ENCODE results near the gene ZNF407. TPM values are rescaled to one million over a fixed set of nuclear protein-coding genes. Genes with fewer than 3 reads are reported as not detected.

ZNF407 gene
- total and polyA plus RNA-seq, 2 of the 13 experiments (the other 11 are each of a cell fraction or from before 2014, with no cell fraction given) = 2.3 to 8.7 TPM

GRCh38 chr18:74630804-74631203 lies 33.1 kb downstream of the ZNF407 start:
- CTCF ChIA-PET (ENCODE audit: low intra/inter-chr PET ratio, low total read pairs) = no interaction called here
- ATAC-seq (no peak), FAIRE-seq (no peak), DNase-seq (ENCODE audit: low spot score) (no peak)
- POLR2A ChIA-PET = no interaction called here
- no peak overlapping the region for H3K27ac ChIP-seq (ENCODE audit: extremely low read length, insufficient read depth, low read length)
- WGBS (ENCODE audit: low lambda C conversion rate) = 96% methylated on average over 6 of the region's 6 CpGs
- no peaks in the 10 kb centered on the region for H3K9me3 ChIP-seq (ENCODE audit: low read length)
- in situ Hi-C loops (cut with HindIII; ENCODE audit: extremely low pct_ligation_motif_present, low pct_unique_long_range_greater_than_20kb) (no loop called here), intact Hi-C loops (cut with micrococcal nuclease; ENCODE audit: unreplicated experiment) (no loop called here)
- no peak overlapping the region for H3K4me3 ChIP-seq (replicated peaks in 1 of 3; ENCODE audit: insufficient read depth in 1 of 3, low read depth in 2 of 3, low read length in 3 of 3)
- H2AFZ ChIP-seq (ENCODE audit: low read length) = no peak overlapping the region
- no peaks in the 10 kb centered on the region for H3K27me3 ChIP-seq (ENCODE audit: control insufficient read depth in 1 of 2, insufficient read depth in 2 of 2, low read length in 2 of 2)
- peaks cover 8 to 12% of the 10 kb centered on the region in 2 experiments for H3K36me3 ChIP-seq (replicated peaks in 1 of 2; ENCODE audit: control insufficient read depth in 1 of 2, insufficient read depth in 2 of 2, low read length in 2 of 2)
- no peaks in the 10 kb centered on the region for H4K20me1 ChIP-seq (ENCODE audit: insufficient read depth, low read length)
- no TSS peak for BruUV-seq (replicated peaks)
- no peaks in the 10 kb centered on the region for H3K4me1 ChIP-seq (ENCODE audit: insufficient read depth, low read length)
- TF ChIP-seq ZNF775 (CRISPR knock-in tag; IDR thresholded peaks at IDR 0.05; ENCODE audit: borderline replicate concordance) (no peak), MAFK (conservative IDR thresholded peaks at IDR 0.05 in 1 of 2, IDR thresholded peaks at IDR 0.05 in 1 of 2; ENCODE audit: low read length in 2 of 2) (peak; percentile 3 to 61; a peak in 2 of 4 replicates)
- H3K4me2 ChIP-seq (ENCODE audit: low read depth, low read length) = no peak overlapping the region
- H3K9ac ChIP-seq (ENCODE audit: insufficient read depth, low read depth, low read length) = no peak overlapping the region
- H3K79me2 ChIP-seq (ENCODE audit: insufficient read depth, low read length) = peaks cover 2% of the 10 kb centered on the region

DNA sequence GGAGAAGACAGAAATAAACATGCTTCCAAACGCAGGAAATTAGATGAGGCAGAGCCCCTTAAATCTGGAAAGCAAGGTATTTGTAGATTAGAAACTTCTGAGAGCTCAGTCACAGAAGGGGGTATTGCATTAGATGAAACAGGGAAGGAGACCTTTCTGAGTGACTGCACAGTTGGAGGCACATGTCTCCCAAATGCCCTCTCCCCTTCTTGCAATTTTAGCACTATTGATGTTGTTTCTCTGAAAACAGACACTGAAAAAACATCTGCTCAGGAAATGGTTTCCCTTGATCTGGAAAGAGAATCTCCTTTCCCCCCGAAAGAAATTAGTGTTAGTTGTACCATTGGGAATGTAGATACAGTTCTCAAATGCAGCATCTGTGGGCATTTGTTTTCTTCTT lies 33.5 kb downstream of the ZNF407 start:
- CTCF ChIA-PET (ENCODE audit: low intra/inter-chr PET ratio, low total read pairs) = no interaction called here
- no peak for TF ChIP-seq ZNF510 (CRISPR knock-in tag; IDR thresholded peaks at IDR 0.05; ENCODE audit: low read depth)
- no peak for TF ChIP-seq GTF3A (CRISPR knock-in tag; conservative IDR thresholded peaks at IDR 0.05)
- no peak for TF ChIP-seq FOSL2 (CRISPR knock-in tag; IDR thresholded peaks at IDR 0.05)
- no peak for TF ChIP-seq REST (IDR thresholded peaks at IDR 0.05; ENCODE audit: borderline replicate concordance in 1 of 2, low read depth in 1 of 2, low read length in 2 of 2)
- TF ChIP-seq, protein P1, sequence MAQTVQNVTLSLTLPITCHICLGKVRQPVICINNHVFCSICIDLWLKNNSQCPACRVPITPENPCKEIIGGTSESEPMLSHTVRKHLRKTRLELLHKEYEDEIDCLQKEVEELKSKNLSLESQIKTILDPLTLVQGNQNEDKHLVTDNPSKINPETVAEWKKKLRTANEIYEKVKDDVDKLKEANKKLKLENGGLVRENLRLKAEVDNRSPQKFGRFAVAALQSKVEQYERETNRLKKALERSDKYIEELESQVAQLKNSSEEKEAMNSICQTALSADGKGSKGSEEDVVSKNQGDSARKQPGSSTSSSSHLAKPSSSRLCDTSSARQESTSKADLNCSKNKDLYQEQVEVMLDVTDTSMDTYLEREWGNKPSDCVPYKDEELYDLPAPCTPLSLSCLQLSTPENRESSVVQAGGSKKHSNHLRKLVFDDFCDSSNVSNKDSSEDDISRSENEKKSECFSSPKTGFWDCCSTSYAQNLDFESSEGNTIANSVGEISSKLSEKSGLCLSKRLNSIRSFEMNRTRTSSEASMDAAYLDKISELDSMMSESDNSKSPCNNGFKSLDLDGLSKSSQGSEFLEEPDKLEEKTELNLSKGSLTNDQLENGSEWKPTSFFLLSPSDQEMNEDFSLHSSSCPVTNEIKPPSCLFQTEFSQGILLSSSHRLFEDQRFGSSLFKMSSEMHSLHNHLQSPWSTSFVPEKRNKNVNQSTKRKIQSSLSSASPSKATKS (CRISPR knock-in tag; IDR thresholded peaks at IDR 0.05) = no peak
- no peak for TF ChIP-seq NCOA2 (CRISPR knock-in tag; IDR thresholded peaks at IDR 0.05)
- TF ChIP-seq SOX5 (CRISPR knock-in tag; IDR thresholded peaks at IDR 0.05; ENCODE audit: borderline replicate concordance) = no peak
- no peak for TF ChIP-seq ZNF605 (CRISPR knock-in tag; IDR thresholded peaks at IDR 0.05)
- no peak for TF ChIP-seq ZNF101 (CRISPR knock-in tag; IDR thresholded peaks at IDR 0.05; ENCODE audit: borderline replicate concordance, low read depth)

More for the DNA sequence above, 33.5 kb downstream of the ZNF407 start:
- FAIRE-seq = no peak
- Histone ChIP-seq H3K36me3 (replicated peaks in 1 of 2; ENCODE audit: control insufficient read depth in 1 of 2, insufficient read depth in 2 of 2, low read length in 2 of 2) (peaks cover 8 to 12% of the 10 kb centered on the region in 2 experiments), H3K9me3 (ENCODE audit: low read length) (no peaks in the 10 kb centered on the region), H4K20me1 (ENCODE audit: insufficient read depth, low read length) (no peaks in the 10 kb centered on the region), H3K4me1 (ENCODE audit: insufficient read depth, low read length) (no peaks in the 10 kb centered on the region), H3K79me2 (ENCODE audit: insufficient read depth, low read length) (peaks cover 2% of the 10 kb centered on the region), H3K27ac (ENCODE audit: extremely low read length, insufficient read depth, low read length) (no peak overlapping the region), H3K4me3 (replicated peaks in 1 of 3; ENCODE audit: insufficient read depth in 1 of 3, low read depth in 2 of 3, low read length in 3 of 3) (no peak overlapping the region), H3K4me2 (ENCODE audit: low read depth, low read length) (no peak overlapping the region), H3K27me3 (ENCODE audit: control insufficient read depth in 1 of 2, insufficient read depth in 2 of 2, low read length in 2 of 2) (no peaks in the 10 kb centered on the region), H2AFZ (ENCODE audit: low read length) (no peak overlapping the region), H3K9ac (ENCODE audit: insufficient read depth, low read depth, low read length) (no peak overlapping the region)
- POLR2A ChIA-PET = no interaction called here
- no peak for ATAC-seq
- intact Hi-C loops (cut with micrococcal nuclease; ENCODE audit: unreplicated experiment) (no loop called here), in situ Hi-C loops (cut with HindIII; ENCODE audit: extremely low pct_ligation_motif_present, low pct_unique_long_range_greater_than_20kb) (no loop called here)
- WGBS (ENCODE audit: low lambda C conversion rate) = 96% methylated on average over 2 of the region's 2 CpGs
- no TSS peak for BruUV-seq (replicated peaks)
- DNase-seq (ENCODE audit: low spot score) = no peak
